ENCODE data around the gene PCNX1.

PCNX1 gene

DNA sequence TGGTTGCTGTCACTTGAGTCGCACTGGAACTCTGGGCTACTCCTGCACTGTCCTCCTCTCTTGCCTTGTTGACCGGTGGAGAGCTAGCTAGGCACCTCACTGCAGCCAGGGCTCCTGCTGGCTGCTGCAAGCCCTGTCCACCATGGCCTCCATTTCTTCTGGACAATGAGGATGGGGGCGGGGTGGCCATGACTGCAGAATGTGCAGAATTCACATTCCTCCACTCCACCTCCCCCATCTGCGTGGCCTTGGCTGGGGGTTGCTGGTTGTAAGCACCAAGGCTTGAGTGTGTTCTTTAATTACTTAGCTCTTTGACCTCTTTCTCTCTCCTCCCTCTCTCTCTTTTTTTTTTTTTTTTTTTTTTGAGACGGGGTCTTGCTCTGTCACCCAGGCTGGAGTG, 248.5 kb downstream of the PCNX1 start:
- Histone ChIP-seq H3K4me3 (no peak overlapping the region), H3K27ac (no peak overlapping the region)
- TF ChIP-seq CTCF (IDR thresholded peaks at IDR 0.05) = no peak
- no peak for DNase-seq (ENCODE audit: low spot score)

DNA sequence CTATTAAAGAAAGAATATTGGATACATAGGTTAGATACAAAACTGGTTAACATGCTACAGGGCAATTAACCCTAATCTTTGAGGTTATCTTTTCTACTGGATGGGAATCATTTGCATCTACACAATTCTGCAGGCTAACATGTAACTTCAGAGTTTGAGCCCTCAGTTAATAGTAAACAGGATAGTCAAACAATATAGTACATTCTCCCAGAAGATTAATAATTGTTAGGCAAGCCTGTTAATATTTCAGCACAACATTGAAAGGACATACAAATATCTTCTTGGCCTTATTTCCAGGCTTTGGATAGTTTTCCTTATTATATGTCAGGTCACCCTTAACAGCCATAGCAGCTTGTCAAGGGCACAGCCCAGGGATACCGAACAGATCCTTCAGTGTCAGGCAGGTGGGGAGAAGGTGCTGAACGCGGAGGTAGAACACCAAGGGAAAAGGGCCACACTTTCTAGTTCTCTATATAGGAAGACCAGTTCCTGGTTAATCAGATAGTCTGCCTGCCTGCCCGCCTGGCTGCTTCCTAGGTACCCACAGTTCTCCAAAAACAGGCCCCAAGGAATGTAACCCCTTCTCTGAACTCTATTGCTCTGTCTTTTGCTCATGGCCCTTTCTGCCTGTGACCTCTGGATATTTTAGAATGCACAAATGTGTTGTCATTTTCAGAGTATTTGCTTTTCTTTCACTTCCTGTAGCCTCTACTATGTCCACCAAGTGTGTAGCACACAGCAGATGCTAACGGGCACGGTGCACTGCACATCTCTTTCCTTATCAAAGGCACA, 256.0 kb downstream of the PCNX1 start:
- Histone ChIP-seq H3K4me3 (no peak overlapping the region), H3K27ac (no peak overlapping the region)
- DNase-seq (ENCODE audit: low spot score) = no peak
- no peak for TF ChIP-seq CTCF (IDR thresholded peaks at IDR 0.05)

GRCh38 chr14:71163842-71164629, 256.8 kb downstream of the PCNX1 start:
- H3K4me3 ChIP-seq = no peak overlapping the region
- no peak for DNase-seq (ENCODE audit: low spot score)
- H3K27ac ChIP-seq = no peak overlapping the region
- no peak for TF ChIP-seq CTCF (IDR thresholded peaks at IDR 0.05)
